HG02970 (cell line): ENCODE measurements around the gene HGD.
A peak's percentile ranks its signal among the peaks of the same experiment; 100 is the strongest.

ENCODE experiments used
- ATAC-seq: cut with Tn5 transposase; IDR thresholded peaks from one replicate; pipeline ENCODE4 v1.9.1; 2021; ENCODE audit warnings: mild to moderate bottlenecking, moderate library complexity, moderate number of reproducible peaks; ENCODE audit not compliant: unreplicated experiment, low FRiP score

HGD gene

DNA sequence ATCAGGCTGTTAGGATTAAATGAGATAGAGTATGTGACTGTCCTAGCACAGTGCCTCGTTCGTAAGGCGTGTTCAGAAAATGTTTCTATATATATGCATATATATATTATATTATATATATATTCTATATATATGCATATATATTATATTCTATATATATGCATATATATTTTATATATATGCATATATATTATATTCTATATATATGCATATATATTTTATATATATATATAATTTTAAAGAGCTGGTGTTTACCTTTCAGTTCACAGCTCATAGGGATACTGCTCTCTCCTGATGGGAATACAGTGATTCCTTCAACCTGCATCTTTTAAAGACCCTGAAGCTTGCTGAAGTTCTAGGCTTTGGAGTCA lies 85.2 kb downstream of the HGD start:
- ATAC-seq: no peak

DNA sequence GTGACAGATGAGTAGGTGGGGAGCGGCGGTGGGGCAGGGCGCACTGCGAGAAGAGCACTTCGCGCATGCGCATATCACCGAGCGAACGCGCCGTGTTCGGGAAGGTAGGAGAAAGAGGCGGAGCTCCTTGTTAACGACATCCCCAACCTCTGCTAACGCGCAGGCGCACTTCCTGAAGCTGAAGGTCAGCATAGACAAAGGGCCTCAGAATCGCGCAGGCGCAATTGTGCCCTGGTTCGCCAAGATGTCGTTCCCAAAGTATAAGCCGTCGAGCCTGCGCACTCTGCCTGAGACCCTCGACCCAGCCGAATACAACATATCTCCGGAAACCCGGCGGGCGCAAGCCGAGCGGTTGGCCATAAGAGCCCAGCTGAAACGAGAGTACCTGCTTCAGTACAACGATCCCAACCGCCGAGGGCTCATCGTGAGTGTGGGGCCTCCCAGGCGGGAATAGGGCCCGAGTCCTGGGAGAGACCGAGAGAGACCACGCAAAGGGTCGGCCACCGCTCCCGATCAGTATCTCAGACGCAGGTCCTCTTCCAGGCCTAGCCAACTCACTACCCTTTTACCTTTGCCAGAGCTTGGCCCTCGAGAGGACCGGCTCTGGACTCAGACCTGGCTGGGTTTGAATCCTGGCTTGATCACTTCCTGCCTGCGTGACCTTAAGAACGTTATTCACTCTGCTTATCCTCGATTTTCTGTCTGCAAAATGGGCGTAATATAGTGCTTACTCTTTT lies 85.8 kb downstream of the HGD start, which contains the start of gene NDUFB4:
NDUFB4 (plus strand) TSS at position 221 of the 737 bp plus-strand sequence; CDS start at position 245, 24 bp downstream.
- ATAC-seq: peak; percentile 99

DNA sequence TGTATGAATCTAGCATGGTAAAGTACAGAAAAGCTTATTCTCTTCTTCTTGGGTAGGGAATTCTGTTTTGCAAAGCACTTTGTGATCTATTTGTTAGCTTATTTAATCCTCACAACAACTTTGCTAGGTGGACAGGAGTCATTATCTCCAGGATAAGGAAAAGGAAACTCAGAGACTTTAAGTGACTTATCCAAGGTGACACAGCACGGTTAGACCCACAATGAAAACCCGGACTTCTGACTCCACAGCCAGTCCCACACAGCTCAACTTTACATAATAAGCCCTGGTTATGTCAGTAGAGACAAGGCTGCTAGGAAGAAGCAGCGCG lies 86.3 kb downstream of the HGD start:
- no peak for ATAC-seq

DNA sequence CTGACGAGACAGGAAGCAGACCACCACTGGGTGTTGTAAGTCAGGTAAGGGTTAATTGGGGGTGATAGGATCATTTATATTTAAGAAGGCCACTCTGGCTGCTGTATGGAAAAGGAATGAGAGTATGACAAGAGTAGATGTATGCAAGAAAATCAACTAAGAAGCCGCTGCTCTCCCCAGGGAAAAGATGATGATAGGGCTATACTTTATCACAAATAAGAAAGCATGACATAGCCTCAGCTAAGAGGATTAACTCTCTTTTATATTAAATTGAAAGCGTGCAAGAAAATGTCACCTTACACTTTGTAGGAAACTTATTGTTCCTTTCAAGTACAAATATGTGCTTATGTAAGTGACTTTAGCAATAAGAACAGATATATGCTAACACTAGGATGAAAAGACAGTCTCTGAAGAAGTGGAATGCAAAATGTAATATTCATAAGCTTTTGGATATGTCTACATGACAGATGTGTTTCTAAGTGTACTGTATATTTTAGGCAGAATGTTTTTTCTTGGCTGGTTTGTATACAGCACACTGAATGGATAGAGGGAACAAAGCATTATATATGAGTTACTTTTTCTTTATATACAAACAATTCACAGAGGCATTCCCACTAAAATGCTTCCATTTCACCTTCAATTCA lies 94.6 kb downstream of the HGD start:
- no peak for ATAC-seq
